HG02852 (cell line): Measurements from ENCODE around the gene PAQR9.

ENCODE experiments used
- ATAC-seq: cut with Tn5 transposase; IDR thresholded peaks from one replicate; pipeline ENCODE4 v1.9.1; 2021; ENCODE audit warnings: mild to moderate bottlenecking, moderate library complexity; ENCODE audit not compliant: unreplicated experiment

PAQR9 gene

GRCh38 chr3:142923694-142924093, 39.8 kb downstream of the PAQR9 start:
- ATAC-seq, result no peak

GRCh38 chr3:142916605-142917004, 46.9 kb downstream of the PAQR9 start:
- no peak for ATAC-seq

- no peak for ATAC-seq
Observed at GRCh38 chr3:142915636-142916035, 47.8 kb downstream of the PAQR9 start.

GRCh38 chr3:142914286-142914811, 49.1 kb downstream of the PAQR9 start:
- ATAC-seq, result no peak

- no peak for ATAC-seq
Observed at GRCh38 chr3:142913432-142913831, 50.0 kb downstream of the PAQR9 start.

GRCh38 chr3:142912402-142913172, 50.9 kb downstream of the PAQR9 start:
- ATAC-seq, result no peak
